Glomerular visceral epithelial cell (primary cell): Measurements from ENCODE around the gene MARCHF7.
"Not testable (repeated sequence)": the region's sequence is repeated elsewhere in the genome, so short reads cannot be mapped to it uniquely, and the experiment has no call there.

Experiments used
- DNase-seq: peaks from one replicate; pipeline ENCODE4 v3.0.0-alpha.2; 2016; ENCODE audit errors: extremely low spot score

The MARCHF7 gene, protein sequence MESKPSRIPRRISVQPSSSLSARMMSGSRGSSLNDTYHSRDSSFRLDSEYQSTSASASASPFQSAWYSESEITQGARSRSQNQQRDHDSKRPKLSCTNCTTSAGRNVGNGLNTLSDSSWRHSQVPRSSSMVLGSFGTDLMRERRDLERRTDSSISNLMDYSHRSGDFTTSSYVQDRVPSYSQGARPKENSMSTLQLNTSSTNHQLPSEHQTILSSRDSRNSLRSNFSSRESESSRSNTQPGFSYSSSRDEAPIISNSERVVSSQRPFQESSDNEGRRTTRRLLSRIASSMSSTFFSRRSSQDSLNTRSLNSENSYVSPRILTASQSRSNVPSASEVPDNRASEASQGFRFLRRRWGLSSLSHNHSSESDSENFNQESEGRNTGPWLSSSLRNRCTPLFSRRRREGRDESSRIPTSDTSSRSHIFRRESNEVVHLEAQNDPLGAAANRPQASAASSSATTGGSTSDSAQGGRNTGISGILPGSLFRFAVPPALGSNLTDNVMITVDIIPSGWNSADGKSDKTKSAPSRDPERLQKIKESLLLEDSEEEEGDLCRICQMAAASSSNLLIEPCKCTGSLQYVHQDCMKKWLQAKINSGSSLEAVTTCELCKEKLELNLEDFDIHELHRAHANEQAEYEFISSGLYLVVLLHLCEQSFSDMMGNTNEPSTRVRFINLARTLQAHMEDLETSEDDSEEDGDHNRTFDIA

DNA sequence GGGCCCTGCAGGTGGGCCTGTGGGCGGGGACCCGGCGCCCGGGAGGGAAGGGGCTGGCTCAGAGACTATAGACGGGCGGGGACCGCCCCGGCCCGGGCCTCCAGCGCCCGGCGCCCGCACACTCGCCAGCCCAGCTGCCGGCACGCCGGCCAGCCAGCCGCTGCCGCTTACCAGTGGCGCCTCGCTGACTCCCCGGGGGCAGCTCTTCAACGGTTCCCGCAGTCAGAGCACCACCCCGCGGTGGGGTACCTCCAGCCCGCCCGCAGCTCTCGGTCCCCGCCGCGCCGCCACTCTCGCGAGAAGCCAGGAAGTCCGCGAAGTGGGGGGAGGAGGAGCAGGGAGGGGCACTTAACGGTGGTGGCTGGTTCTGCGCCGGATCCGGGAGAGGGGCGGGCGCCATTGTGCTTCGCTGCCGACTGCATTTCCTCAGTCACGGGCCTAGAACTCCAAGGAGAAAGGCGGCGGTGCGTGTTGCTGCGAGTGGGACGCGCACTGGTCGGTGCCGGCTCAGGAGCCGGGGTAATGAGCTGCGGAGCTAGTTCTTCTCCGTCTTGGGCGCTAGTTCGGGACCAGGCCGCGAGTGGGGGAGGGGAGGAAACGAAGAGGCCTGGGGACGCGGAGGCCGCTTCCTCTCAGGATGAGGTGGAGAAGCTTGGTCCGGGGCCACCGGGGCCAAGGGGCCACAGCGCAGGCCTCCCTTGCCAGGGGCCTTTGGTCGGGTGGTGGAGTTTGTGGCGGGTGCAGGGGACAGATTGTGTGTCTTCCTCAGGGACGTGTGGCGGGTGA is at the start of gene MARCHF7:
MARCHF7 (plus strand) TSS at position 364 of the 786 bp plus-strand sequence. CDS start 16,517 bp downstream, outside the sequence.
- DNase-seq: peak; percentile 99

DNA sequence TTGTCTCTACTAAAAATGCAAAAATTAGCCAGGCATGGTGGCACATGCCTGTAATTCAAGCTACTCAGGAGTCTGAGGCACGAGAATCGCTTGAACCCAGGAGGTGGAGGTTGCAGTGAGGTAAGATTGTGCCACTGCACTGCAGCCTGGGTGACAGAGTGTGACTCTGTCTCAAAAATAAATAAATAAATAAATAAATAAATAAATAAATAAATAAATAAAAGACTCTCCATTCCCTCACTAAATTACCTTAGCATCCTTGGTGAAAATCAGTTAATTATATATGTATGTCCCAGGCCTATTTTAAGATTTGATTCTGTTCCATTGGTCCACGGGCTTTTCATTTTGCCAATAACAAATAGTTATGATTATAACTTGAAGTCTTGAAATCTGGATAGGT is 44.9 kb upstream of the MARCHF7 start:
- DNase-seq: not testable (repeated sequence)

DNA sequence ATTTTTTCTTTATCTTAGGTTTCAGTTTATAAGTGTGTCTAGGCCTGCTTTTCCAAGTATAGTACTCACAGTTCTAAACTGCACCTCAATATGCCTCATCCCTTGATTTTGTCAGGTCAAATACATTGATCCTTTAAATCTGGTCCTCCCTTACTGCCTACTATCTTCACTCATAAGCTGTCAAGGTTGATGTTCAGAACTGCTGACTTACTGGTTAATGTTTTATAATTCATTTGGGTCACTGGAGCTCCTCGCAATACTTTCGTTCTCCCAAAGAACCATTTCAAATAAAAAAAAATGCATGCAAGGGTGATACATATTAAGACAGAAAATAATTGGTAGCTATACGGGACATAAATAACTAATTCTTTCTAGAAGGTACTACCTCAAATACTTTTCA is 41.3 kb upstream of the MARCHF7 start:
- no peak for DNase-seq

DNA sequence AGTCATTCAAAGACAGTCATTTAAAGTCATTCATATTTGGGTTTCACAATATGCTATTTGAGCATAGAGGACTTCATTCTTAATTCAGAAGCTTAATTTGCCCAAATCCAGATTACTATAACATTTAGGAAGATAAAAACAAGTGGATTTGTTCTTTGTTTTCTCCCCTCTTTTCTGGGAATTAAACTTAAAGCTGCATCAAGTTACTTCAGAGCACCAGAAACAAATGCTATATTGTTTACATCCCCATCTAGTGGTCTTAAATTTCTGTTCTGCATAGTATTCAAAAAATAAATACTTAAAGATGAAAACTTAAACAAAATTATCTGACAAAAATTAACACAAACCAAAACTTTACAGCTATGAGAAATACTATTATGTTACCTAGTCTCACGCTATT is 34.7 kb upstream of the MARCHF7 start:
- DNase-seq: no peak

DNA sequence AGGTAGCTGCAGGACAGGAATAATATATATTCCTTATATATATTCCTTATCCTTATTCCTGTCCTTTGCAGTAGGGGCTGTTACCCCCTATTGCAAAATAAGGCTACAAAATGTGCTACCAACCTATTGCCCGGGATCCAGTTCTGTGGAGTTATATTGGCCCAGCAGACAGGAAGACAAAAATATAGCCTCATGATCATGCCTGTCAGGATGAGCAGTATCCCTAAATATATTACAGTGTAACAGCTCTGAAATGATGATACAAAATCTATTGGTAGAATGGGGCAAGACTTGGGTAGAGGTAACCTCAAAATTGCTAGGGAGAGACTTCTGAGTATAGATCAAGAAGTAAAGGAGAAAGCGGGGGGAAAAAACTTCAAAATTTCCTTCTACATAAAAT is 31.6 kb upstream of the MARCHF7 start:
- no peak for DNase-seq

DNA sequence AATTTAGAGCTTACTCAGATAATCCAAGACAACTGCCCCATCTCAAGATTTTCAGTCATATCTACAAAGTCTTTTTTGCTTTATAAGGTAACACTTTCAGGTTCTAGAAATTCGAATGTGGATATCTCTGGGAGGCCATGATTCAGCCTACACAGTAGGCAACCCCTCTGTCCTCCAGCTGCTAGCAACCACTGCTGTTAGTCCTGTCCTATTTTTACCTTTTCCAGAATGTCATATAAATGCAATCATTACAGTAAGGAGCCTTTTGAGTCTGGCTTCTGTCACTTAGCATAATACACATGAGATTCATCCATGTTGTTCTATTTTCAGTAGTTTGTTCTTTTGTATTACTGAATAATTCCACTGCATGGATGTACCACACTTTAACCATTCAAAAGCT is 28.5 kb upstream of the MARCHF7 start:
- DNase-seq: no peak

DNA sequence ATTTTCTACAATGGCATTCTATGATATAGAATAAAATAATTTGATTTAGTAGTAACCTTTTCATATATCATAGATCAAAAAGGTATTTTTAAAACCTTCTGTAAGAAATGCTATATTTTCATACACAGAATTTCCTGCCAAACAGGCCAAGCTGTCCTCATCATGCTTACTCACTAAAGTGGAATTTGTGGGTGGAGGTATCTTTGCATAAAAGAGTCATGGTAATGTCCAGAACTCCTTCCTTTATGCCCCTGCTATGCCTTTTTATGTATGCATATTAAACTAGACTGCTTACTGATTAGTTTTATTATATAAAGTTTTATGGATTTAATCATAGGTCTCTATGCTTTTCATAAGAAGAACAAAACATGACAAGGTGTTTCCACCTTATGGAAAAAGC is 27.5 kb upstream of the MARCHF7 start:
- DNase-seq: peak; percentile 33

DNA sequence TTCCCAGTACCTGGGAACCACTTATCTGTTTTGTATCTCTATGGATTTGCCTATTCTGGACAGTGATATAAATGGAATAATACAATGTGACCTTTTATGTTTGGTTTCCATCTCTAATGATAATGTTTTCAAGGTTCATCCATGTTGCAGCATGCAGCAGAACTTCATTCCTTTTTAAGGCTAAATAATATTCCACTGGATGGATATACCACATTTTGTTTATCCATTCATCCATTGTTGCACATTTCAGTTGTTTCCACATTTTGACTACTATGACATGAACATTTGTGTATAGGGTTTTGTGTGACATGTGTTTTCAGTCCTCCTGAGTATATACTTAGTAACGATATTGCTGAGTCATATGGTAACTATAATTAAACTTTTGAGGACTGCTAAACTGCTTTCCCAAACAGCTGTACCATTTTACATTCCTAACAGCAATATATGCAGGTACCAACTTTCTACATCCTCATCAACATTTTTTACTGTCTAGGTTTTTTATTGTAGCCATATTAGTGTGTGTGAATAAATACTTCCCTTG is 17.7 kb upstream of the MARCHF7 start:
- DNase-seq: no peak

DNA sequence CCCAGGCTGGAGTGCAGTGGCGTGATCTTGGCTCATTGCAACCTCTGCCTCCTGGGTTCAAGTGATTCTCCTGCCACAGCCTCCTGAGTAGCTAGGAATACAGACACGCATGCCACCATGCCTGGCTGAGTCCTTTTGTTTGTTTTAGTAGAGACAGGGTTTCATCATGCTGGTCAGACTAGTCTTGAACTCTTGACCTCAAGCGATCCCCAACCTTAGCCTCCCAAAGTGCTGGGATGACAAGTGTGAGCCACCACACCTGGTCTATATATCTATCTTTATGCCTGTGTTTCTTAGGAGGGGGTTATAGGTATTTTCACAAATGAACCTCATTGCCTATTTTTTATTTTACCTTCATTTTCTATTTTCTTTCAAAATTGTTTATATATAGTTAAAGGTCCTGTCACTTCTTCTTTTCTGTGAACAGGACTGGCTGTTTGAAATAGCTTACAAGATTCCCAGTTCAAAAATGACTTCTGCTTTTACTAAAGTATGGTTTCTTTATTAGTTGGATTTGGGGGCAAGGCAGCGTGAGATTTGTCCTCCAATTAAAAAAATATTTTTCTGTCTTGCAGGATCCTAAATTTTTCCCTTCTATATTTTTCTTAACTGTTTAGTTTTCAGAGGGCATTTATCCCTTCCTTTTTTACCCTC is 16.4 kb upstream of the MARCHF7 start:
- DNase-seq: no peak

DNA sequence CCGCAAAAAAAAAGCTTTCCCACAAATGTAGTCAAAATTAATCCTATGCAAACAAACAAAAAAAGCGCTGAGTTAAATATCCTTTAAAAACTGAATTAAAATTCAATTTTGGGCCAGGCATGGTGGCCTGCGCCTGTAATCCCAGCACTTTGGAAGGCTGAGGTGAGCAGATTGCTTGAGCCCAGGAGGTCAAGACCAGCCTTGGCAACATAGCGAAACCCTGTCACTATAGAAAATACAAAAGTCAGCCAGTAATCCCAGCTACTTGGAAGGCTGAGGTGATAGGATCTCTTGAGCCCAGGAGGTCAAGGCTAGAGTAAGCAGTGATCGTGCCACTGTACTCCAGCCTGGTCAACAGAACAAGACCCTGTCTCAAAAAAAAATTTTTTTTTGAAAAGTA is 8.8 kb upstream of the MARCHF7 start:
- no peak for DNase-seq

DNA sequence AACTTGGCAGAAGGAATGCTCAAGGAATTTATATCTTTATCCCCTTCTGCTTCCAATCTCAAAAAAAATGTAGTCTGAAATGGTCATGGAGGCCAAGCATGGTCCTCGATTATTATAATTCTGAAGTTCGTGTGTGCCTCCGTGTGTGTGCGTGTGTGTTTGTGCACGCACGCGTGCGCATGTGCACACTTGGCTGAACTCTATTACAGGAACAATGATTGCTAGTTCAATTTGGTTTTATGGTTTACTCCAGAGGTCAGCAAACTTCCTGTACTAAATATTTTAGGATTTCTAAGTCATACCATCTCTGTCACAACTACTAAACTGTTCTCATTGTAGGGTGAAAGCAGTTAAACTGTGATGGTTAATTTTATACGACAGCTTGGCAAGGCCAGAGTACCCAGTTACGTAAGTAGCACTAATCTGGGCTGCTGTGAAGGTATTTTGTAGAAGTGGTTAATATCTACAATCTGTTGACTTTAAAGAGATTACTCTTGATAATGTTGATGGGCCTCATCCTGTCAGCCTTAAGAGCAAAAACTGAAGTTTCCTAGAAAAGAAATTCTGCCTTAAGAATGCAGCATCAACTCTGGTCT is 5.8 kb upstream of the MARCHF7 start:
- no peak for DNase-seq

DNA sequence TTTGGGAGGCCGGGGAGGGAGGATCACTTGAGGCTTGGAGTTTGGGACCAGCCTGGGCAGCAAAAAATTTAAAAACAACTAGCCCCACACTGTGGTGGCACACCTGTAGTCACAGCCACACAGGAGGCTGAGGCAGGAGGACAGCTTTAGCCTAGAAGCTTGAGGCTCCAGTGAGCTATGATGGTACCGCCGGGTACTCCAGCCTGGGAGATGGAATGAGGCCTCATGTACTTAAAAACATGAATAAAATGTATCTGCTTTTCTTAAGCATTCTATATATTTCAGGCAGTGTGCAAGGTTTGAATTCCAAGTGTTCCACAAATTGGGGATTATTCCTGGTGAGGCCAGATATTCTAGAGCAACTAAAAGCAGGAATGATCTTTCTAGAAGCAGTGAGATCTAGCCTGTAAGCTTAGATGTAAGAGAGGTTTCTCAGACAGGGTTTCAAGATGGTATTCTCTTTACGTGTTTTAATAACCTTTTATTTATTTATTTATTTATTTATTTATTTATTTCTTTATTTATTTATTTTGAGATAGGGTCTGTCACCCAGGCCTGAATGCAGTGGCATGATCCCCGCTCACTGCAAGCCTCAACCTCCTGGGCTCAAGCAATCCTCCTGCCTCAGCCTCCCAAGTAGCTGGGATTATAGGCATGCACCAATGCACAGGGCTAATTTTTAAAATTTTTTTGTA is 4.1 kb upstream of the MARCHF7 start:
- DNase-seq: no peak

DNA sequence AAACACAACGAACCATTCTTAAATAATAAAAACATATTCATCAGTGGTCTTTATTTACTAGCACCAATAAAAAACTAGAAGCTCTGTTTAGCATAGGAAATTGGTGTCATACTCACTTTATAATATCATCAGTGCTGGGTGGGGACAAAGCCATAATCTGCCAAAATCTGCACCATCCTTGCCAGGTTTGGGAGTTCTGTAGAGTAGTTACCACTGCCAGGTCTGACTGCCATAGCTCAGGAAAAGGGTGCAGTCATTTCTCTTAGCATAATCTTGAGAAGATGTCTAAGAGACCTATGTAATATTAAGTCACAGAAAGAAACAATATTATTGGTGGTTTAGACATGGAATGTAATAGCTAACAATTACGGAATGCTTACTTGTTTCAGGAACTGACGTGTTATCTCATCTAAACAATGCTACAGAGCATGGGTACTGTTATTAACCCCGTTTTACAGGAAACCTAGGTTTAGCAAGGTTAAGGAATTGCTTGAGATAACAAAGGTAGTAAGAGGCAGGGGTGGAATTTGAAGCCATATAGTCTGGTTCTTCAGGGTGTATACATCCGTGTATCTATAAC is 1.6 kb upstream of the MARCHF7 start:
- DNase-seq: no peak

DNA sequence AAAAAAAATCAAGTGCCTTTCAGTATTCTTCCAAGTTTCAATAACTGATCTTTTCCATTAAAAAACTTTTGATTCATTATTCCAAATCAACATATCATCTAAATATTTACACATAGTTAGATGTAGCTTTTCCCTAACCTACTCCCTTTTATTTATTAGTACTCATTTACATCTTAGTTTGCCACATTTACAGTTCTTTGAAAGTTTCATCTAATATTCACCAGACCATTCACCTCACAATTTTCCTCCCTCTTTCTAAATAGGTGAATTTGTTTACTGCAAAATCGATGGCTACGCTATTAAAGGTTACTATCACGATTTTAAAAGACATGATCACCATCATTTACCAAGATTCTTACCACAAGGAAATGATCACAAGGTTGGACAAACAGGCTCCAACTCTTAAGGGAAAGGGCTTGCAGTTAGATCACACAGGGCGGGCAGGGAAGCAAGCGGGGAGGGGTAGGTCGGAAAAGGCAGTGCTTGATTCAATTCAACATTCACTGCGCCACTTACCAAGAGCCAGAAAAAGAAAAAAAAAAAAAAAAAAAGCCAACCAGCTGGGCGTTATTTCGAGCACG is 654 bp upstream of the MARCHF7 start:
- no peak for DNase-seq

DNA sequence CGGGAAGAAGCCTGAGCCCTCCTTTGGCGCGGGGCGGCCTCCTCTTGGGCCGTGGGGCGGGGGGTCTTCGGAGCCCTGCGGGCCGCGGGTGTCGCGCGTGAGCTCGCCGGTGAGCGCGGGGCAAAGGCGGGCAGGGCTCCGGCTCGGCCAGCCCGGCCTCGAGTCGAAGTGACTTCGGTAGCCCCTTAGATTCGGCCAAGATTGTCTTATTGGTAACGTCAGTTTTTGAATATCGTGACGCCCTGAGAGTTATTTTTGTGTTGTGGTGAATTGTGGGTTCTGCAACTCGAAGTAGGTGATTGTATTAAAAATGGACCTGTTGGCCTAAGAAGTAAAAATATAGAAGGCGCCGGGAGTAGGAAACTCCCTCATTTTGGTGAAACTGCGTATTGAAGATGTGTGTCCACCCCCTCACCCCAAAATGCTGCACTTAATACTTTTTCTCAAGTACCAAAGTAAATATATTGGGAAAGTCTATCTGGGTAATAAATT is 669 bp downstream of the MARCHF7 start:
- DNase-seq: peak; percentile 35

DNA sequence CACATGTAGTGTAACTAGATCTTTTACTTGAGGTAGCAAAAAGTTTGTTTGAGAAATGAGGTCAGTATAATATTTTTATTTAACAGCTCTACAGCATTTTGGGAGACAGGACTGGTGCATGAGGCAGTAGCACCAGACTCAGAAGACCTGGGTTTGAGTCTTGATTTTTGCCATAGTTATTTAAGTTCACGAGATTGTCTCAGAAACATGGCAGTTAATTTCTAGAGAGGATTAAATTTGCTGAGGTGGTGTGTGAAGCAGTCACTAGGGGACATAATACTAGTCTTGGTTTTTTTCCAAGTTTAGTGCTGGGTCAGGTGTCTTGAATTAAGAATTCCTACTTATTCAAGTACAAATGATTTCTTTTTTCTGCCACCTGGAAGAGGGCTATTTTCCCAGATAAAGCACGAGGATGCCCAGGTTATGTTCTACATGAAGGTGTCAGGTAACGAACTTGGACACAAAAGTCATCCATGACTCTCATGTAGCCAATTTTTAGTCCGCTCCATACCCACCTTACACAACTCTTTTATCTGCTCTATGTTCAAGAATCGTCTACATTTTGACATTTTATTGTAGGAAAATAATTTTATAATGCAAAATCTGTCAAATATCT is 1.4 kb downstream of the MARCHF7 start:
- peak; percentile 24 for DNase-seq

DNA sequence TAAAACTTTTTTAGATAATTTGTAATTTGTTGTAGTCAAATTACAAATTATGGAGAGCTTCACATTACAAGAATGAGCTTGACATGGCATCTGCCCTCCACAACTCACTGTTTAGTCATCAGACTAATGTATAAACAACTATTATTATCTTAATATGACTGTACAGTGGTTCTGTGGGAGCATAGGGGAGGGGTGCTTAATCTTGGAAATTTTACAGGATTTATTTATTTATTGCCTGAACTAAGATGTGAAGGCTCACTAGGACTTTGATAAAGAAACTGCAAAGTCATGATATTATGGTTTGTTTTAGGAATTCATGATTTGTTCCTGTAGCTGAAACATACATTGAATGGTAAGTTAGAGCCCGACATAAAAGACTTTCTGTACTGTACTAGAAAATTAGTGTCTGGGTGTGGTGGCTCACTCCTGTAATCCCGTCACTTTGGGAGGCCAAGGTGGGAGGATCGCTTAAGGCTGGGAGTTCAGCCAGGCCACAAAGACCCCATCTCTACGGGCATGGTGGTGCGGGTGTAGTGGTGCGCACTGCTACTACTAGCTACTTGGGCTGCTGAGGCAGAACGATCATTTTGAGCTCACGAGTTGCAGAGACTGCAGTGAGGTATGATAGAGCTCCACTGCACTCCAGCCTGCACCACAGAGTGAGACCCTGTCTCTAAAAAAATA is 2.1 kb downstream of the MARCHF7 start:
- no peak for DNase-seq

DNA sequence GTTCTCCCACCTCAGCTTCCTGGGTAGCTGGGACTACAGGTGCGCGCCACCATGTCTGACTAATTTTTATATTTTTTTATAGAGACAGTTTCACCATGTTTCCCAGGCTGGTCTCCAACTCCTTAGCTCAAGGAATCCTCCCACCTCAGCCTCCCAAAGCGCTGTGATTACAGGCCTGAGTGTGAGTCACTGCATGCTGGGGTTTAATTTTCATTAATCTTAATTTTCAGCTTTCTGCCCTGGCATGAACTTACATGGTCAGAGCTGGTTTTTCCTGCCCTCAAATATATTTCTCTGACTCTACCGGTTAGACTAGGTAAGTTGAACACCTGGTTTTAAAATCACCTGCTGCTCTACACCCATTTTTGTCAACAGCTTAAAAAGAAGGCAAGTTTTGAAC is 3.1 kb downstream of the MARCHF7 start:
- no peak for DNase-seq

DNA sequence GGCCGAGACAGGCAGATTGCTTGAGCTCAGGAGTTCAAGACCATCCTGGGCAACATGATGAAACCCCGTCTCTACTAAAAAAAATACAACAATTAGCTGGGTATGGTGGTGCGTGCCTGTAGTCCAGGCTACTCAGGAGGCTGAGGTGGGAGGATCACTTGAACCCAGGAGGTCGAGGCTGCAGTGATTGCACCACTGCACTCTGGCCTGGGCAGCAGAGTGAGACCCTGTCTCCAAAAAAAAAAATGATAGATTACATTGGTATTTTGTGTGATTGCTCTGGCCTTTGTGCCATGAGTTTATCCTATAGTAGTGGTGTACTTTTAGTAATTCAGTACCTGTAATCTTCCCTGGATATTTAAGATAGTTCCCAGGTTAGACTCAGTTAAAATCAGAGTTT is 4.1 kb downstream of the MARCHF7 start:
- not testable (repeated sequence) for DNase-seq
